AG08395 (cell line): ENCODE results near the gene MAN2C1.
"Not testable (repeated sequence)": the region's sequence is repeated elsewhere in the genome, so short reads cannot be mapped to it uniquely, and the experiment has no call there.

Experiments
- DNase-seq: peaks from one replicate; pipeline ENCODE4 v3.0.0; 2012; ENCODE audit warnings: mixed read lengths, low spot score

Gene MAN2C1

DNA sequence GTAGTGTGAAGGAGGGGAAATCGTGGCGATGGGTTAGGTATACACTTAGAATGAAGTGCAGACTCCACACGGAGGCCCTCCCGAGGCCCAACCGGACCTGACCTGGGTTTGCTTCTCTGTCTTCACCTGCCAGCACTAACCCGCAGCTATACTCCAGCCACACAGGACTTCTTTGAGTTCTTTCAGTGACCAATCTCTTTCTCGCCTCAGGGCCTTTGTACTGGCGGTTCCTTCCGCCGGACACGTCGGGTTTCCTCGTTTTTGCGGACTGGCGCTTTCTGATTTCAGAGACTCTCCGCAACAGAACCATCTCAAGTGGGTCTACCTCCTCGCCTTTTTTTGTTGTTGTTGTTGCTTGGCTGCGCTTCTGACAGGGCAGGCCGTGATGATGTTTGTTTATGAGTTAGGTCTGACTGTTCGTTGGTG, 21.6 kb downstream of the MAN2C1 start, which contains the start of gene NEIL1:
Gene NEIL1, plus strand, starts transcription at position 244 of the 426 bp plus-strand sequence. CDS start 1,867 bp downstream, outside the sequence.
- DNase-seq = no peak

DNA sequence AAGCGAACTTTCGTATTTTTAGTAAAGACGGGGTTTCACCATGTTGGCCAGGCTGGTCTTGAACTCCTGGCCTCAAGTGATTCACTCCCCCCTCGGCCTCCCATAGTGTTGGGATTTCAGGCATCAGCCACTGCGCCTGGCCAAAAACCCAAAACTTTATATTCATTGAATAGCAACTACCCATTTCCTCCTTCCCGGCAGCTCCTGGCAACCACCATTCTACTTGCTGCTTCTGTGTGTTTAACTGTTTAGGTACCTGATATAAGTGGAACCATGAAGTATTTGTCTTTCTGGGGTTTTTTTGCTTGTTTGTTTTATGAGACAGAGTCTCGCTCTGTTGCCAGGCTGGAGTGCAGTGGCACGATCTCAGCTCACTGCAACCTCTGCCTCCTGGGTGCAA, 24.5 kb downstream of the MAN2C1 start:
- not testable (repeated sequence) for DNase-seq

DNA sequence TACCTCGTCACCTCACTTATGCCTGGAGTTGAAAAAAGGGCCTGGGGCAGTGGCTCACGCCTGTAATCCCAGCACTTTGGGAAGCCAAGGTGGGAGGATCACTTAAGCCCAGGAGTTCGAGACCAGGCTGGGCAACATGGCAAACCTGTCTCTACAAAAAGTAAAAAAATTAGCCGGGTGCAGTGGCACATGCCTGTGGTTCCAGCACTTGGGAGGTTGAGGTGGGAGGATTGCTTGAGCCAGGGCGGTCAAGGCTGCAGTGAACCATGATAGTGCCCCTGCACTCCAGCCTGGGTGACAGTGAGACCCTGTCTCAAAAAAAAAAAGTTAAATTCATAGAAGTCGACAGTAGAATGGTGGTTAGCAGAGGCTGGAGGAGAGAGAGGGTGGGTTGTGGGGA, 26.2 kb downstream of the MAN2C1 start:
- no peak for DNase-seq

DNA sequence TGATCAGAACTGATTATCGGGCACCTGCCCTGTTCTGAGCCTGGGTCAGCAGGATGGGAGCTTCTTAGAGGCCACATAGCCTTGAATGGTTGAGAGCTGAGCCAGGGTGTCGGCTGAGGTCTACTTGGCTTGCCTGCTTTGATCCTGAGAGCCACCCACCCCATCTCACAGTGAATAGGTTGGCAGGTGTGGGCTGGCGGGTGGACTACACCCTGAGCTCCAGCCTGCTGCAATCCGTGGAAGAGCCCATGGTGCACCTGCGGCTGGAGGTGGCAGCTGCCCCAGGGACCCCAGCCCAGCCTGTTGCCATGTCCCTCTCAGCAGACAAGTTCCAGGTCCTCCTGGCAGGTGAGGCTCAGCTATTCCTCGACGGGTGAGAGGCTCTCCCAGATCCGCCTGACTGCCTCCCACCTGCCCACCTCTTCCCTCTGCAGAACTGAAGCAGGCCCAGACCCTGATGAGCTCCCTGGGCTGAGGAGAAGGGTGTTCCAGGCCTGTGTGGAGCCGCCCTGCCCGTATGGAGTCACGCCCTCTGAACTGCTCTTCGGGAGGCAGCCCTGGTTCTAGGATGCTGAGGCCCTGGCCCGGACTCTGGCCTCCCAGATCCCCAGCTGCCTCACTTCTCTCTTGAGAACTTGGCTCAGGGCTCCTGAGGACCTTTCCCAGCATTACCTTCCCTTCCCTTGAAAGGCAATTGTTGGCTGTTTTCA, 28.7 kb downstream of the MAN2C1 start:
- no peak for DNase-seq

DNA sequence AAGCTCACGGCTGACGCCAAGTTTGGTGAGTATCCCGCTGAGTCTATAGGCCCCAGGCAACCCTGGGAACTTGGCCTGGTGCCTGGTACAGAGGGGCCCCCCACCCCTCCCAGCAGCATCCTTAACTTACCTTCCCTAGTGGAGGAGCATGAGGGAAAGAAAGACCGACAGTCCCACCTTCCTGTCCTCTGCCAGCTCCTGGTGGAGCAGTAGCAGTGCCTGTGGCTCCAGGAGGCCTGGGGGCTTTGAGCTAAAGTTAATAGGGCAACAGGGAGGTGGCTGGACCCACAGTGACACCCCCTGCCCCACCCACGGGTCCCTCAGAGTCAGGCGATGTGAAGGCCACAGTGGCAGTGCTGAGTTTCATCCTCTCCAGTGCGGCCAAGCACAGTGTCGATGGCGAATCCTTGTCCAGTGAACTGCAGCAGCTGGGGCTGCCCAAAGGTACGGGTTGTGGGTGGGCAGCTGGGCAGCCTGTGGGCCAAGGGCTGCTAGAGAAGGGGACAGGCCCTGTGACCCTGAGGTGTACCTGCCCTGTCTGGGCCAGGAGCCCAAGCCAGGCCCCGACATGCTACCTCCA, 29.7 kb downstream of the MAN2C1 start:
- DNase-seq = no peak

DNA sequence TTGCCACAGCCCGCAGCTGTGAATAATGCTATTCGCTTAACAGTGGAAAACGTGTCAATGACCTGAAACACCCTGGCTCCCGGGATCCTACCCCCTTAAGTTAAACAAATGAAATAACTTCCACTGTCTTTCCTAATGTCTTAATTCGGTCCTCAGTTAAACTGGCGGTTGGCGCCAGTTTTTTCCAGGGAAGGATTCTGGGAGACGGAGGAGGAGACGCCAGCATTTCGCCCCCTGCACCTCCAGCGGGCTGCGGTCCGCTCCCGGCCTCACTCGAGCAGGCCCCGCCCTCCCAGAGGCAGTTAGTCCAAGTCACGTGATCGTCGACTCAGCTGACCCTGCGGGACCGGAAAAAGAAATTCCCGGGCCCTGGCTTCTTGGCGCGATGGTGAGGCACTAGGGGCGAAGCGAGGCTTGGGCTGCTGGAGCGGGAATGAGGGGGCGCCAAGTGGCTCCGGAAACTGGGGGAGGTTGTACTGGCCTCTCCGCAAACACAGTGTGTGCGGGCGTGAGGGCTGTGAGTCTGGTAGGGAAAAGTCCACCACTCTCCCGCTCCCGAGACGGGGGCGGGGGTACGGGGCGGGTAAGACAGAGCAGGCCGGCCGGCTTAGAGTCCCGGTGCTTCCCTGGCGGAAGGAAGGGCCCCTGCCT, 32.6 kb downstream of the MAN2C1 start, which contains the start of gene COMMD4:
Gene COMMD4, plus strand, starts transcription at position 359 of the 651 bp plus-strand sequence. Its CDS starts 27 bp downstream, at position 386.
- DNase-seq = peak; percentile 81

DNA sequence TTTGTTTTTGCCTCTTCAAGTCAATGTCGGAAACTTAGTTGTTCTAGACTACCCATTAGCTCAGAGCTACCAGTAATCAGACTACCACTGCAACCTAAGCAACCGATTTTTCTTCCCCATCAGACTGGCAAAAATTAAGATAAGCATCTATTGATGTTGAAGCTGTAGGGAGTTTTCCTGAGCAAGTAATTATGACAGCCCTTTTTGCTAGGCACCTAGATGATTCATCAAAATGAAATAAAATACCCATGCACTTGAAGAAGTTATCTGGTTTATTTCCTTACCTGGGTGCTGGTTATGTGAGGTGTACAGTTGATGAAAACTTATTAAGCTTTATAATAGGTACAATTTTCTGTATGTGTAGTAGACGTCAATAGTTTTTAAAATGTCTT, 33.1 kb downstream of the MAN2C1 start:
- no peak for DNase-seq

DNA sequence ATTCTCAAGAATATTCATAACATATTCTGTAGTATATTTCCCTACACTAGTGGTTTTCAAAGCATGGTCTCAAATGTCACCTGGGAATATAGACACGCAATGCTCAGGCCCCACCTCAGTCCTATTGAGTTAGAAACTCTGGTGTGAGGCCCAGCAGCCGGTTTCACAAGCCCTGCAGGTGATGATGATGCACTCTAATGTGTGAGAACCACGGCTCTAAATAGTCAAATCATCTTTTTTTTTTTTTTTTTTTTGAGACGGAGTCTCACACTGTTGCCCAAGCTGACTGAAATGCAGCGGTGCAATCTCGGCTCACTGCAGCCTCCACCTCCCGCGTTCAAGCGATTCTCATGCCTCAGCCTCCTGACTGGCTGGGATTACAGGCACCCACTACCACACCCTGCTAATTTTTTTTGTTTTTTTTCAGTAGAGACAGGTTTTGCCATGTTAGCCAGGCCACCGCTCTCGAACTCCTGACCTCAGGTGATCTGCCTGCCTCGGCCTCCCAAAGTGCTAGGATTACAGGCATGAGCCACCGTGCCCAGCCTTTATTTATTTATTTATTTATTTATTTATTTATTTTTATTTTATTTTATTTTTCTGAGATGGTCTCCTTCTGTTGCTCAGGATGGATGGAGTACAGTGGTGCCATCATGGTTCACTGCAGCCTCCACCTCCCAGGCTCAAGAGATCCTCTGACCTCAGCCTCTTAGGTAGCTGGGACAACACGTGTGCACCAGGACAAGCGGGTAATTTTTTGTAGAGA, 34.6 kb downstream of the MAN2C1 start:
- not testable (repeated sequence) for DNase-seq

DNA sequence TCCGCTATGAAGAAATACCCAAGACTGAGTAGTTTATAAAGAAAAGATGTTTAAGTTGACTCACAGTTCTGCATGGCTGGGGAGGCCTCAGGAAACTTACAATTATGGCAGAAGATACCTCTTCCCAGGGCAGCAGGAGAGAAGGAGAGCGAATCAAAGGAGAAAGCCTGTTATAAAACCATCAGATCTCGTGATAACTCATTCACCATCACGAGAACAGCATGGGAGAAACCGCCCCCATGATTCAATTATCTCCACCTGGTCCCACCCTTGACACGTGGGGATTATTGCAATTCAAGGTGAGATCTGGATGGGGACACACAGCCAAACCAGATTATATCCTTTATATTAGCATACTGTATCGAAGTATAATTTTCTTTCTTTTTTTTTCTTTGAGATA, 36.3 kb downstream of the MAN2C1 start:
- not testable (repeated sequence) for DNase-seq

DNA sequence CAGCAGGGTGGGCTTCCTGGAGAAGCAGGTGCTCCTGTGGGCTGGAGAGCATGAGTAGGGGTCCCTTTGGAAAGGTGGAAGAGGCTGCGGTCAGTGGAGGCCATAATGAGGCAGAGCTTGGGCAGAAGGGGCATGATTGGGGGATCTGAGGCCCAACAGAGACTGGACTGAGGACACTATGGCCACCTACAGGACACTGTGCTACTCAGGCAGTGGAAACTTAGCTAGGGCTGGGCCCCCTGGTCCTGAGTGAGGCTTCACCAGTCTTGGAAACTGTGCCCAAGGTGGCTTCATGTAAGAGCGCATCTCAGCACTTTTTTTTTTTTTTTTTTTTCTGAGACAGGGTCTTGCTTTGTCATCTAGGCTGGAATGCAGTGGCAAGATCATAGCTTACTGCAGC, 38.8 kb downstream of the MAN2C1 start:
- DNase-seq = no peak

DNA sequence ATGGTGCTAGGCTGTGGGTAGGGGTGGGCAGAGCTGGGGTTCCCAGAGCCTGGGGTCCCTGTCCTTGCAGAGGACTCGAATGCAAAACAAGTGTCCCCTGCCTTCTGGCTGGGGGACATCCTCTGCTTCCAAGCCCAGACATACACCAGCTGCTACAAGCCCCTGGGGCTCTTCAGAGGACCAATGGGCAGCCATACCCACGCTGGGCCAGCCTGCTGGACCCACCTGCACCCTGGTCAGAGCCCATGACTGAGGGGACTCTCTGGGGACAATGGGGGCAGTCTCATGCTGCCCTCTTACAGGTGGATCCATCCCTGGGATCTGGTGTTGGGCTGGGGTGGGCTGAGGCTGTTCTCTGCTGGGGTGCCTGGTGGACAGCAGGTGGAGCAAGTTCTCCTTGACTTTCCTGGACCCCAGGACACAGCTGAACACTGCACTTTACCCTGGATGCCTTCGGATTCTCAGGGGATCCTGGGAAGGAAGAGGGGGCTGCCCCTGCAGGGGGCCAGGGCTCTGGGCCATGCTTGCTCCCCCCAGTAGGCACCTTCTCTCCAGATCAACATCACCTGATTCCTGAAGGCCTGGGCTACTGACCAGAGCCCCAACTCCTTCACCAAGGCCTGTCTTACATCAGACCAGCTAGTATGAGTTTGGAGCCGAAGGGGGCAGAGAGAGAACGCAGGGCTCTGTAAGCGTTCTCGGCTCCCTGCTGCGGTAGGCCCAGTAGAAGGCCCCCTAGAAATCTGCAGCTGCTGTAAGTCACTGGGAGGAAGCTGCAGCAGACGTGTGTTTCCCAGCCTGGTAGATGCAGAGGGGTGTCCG, 39.7 kb downstream of the MAN2C1 start:
- no peak for DNase-seq

DNA sequence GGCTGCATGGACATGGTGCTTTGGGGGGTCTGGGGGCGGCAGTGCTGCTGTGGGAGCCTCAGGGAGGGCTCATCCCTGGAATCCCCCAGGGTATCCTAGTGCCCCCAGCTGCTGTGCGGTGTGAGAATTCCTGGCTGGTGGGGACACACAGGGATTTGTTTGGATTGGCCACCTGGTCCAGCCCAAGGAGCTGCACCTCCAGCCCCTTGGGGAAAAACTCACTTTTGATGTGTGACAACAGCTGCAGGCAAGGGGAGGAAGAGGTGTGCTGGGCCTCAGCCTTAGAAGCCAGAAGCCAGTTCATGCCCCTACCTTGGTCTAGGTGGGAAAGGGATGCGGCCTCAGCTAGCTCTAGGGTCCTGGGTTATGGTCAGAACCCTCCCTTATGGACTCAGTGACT, 40.9 kb downstream of the MAN2C1 start:
- DNase-seq = no peak

DNA sequence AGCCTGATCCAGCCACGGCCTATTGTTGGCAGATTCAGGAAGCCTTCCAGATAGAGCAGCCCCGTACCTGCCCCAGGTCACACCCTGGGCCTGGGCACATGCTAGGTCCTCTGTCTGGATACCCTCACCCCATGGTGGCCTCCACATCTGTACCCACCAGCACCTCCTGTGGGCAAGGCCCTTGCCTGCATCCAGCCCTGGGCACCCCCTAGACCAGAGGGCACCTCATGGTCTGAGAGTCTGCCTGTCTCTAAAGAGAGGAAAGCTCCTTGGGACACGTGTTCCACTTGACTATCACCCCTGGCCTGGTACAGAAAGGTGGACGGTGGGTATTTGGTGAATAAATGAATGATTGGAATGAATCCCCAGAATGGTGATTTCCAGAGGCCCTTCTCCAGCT, 41.4 kb downstream of the MAN2C1 start:
- no peak for DNase-seq

DNA sequence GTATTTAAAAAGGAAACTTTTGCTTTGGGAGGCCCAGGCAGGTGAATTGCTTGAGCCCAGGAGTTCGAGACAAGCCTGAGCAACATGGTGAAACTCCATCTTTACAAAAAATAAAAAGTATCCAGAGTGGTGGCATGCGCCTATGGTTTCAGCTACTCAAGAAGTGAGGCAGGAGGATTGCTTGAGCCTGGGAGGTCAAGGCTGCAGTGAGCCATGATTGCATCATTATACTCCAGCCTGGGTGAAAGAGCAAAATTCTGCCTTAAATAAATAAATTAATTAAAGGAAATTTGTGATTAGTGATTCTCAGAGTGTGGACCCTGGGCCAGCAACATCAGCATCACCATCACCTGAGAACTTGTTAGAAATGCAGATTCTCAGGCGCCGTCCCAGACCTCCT, 42.5 kb downstream of the MAN2C1 start:
- no peak for DNase-seq

DNA sequence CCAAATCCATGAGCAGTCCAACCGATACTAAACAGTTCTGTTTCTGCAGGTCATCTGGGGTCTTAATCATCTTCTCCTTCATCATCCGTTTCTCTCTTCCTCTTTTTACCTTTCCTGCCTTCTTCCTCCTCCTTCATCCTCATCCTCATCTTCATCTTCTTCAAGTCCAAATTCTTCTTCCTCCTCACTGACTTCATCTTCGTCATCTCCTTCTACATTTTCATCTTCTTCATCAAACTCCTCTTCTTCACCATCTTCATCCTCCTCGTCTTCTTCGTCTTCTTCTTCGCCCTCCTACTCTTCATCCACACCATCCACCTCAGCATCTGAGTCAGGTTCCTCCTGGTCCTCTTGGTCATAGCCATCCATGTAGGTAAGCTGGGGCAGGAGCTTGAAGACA, 46.7 kb downstream of the MAN2C1 start:
- DNase-seq = no peak

DNA sequence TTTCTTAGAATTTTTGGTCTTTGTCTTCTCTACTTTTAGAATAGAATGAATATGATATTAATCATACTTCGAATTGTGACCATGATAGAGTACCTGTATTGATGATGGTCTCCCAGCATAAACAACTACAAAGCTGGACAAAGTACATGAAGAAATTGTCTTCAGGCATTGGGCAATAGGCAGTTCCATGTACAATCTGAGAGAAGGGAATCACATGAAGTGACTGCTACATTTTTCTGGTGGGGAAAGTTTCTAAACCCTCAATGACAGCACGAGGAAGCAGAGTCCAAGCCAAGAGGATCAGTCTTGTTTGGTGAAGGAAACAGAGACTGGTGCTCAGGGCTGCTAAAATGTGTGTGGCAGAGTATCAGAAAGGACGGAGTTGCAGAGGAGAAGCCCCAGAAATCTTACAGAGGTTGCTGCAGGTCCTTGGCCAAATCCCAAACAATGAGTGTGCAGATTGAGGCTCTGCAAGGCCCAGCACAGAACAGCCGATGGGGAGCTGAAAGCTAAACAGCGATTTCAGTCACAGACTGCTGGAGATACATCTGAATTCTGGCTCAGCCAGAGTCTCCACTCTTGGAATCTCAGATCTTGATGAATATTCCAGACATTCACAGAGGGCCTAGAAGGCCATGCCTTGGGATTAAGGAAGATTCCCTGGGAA, 49.0 kb downstream of the MAN2C1 start:
- not testable (repeated sequence) for DNase-seq

DNA sequence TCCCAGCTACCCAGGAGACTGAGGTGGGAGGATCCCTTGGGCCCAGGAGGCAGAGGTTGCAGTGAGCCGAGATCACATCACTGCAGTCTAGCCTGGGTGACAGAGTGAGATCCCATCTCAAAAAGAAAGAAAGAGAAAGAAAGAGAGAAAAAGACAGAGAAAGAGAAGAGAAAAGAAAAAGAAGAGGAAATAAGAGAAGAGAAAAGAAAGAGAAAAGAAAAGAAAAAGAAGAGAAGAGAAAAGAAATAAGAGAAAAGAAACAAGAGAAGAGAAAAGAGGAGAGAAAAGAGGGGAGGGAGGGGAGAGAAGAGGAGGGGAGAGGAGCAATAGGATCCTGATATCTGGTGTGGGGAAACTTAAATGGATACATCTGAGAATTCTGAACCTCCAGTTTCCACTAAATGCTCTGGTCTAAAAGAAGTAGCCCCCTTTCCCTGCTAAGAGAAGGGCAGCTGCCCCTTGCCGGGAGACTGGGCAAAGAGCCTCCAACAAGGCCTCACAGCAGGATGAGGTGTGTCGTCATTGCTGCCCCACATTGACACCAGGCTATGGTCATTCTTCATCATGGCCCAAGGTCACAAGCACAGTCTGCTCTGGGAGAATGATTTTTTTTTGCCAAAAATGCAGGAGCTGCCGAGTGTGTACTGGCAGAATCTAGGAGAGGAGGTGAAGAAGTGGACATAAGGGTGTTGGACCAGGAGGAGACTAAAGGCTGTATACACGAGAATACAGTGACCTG, 53.7 kb downstream of the MAN2C1 start:
- DNase-seq = no peak

DNA sequence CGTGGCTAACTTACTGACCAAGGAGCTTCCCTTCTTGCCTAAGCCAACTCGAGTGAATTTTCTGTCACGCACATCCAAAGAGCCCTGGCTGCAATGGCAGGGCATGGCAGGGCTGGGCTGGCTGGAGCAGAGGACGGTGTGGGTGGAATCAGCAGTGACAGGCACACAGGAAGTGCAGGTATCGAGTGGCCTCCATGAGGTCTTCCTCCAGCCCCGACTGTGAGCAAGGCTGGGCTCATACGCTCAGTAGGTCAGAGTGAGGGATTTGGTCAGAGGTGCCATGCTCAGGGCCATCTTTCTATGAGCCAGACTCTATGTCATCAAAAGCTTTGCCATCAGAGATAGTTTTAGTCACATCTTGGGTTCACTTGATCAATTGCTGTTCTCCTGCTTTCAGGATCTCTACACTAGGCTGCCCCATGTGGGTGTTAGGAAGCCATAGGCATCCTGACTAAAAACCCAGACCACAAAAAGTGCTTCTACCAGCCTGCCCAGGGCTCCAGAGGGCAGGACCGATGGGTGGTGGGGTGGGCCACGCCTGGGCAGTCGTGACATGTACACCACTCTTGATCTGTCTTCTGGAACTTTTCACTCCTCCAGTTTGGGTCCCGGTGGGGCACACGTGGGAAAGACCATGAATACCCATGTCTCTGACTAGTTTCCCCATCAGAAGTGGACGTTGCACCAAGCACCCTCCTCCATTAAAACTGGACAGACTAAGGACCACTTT, 55.1 kb downstream of the MAN2C1 start:
- DNase-seq = no peak

DNA sequence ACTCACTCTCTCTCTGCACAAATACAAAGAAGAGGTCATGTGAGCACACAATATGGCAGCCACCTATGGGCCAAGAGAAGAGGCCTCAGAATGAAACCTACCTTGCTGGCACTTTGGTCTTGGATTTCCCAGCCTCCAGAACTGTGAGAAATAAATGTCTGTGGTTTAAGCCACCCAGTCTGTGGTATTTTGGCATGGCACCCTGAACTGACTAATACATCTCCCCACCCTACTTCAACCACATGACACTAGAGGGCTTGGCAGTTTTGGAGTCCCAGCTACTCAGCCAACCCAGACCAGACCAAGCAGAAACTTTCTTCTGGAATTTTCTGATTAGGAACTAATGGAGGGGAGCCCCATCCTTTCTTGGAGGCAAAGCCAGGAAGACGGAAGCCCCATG, 55.9 kb downstream of the MAN2C1 start:
- peak; percentile 48 for DNase-seq

DNA sequence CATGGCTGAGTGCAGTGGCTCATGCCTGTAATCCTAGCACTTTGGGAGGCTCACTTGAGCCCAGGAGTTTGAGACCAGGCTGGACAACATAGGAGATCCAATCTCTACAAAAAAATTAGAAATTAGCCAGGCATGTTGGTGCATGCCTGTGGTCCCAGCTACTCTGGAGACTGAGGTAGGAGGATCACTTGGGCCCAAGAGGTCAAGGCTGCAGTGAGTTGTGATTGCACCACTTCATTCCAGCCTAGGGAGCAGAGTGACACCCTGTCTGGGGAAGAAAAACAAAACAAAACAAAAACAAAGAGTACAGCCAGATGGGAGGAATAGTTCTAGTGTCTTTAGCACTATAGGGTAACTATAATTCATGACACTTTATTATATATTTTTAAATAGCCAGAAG, 58.7 kb downstream of the MAN2C1 start:
- DNase-seq = no peak
